Kidney (tissue), 14 donors: ENCODE data around the gene ANO2. TPM values are rescaled to one million over a fixed set of nuclear protein-coding genes. Genes with fewer than 3 reads are reported as not detected.
A peak's percentile ranks its signal among the peaks of the same experiment; 100 is the strongest.

Experiments
- DNase-seq, 5 donors: peaks; one replicate each; pipeline ENCODE4 v3.0.0-alpha.2; 2013 to 2020
- FAIRE-seq: peaks from 2 replicates; lab custom pipeline; 2012; peaks lifted over from hg19 to GRCh38; lab: Jason Lieb, UNC
- H3K27ac ChIP-seq, 2 donors: one replicate each; pipeline ENCODE4 v1.7.0; 2013; ENCODE audit warnings: low read depth in 2 of 2, low read length in 2 of 2, inconsistent platforms in 1 of 2
- H3K27me3 ChIP-seq: one replicate; pipeline ENCODE4 v1.7.1; 2013; ENCODE audit warnings: low read length, inconsistent platforms; ENCODE audit not compliant: control insufficient read depth, insufficient read depth
- H3K36me3 ChIP-seq, 3 donors: one replicate each; pipeline versions ENCODE4 v1.7.0 to v1.7.1; 2013; ENCODE audit warnings: low read length in 3 of 3, control low read depth in 1 of 3, inconsistent platforms in 1 of 3; ENCODE audit not compliant: insufficient read depth in 3 of 3, control insufficient read depth in 2 of 3
- H3K4me1 ChIP-seq, 3 donors: one replicate each; pipeline versions ENCODE4 v1.7.0 to v1.7.1; 2013; ENCODE audit warnings: low read length in 3 of 3, inconsistent platforms in 1 of 3, low read depth in 1 of 3; ENCODE audit not compliant: control insufficient read depth in 2 of 3, insufficient read depth in 2 of 3
- H3K4me3 ChIP-seq, 3 donors: one replicate each; pipeline versions ENCODE4 v1.7.0 to v1.8.1; 2013; ENCODE audit warnings: low read length in 3 of 3, control low read depth in 1 of 3, inconsistent platforms in 1 of 3
- H3K9ac ChIP-seq, 3 donors: one replicate each; pipeline versions ENCODE4 v1.7.0 to v1.7.1; 2013; ENCODE audit warnings: low read length in 3 of 3, control low read depth in 1 of 3, inconsistent platforms in 1 of 3
- H3K9me3 ChIP-seq, 3 donors: one replicate each; pipeline versions ENCODE4 v1.7.0 to v1.7.1; 2013; ENCODE audit warnings: low read length in 3 of 3, control low read depth in 1 of 3, inconsistent platforms in 1 of 3; ENCODE audit not compliant: control insufficient read depth in 2 of 3, insufficient read depth in 1 of 3
- CTCF ChIP-seq: IDR thresholded peaks from 3 replicates; pipeline ENCODE4 v1.5.1; 2012; ENCODE audit warnings: mild to moderate bottlenecking, moderate library complexity, borderline replicate concordance; ENCODE audit not compliant: insufficient read depth; ENCODE audit errors: extremely low read depth
- intact Hi-C: fragments of 100-400 bp; cut with DNase I; formaldehyde crosslinking; loops from one replicate; pipeline ENCODE4 v1.11.1; 2022
- polyA plus RNA-seq: library from polyadenylated mRNA; stranded (reverse); fragments of 350-450 nt; fragmentation: Illumina TruSeq; extraction: RNeasy Lipid Tissue Mini Kit (QIAGEN cat#74804); gene quantifications from one replicate; pipeline ENCODE4 v1.2.3, GENCODE V29; 2014; ENCODE audit warnings: low read depth, low replicate concordance; ENCODE audit not compliant: insufficient read depth
- total RNA-seq: library from RNA; stranded (reverse); fragmentation: NEBNext Ultra II Directional; extraction: Animal tissue kit (Norgen Biotek cat#: 25700); gene quantifications from one replicate; pipeline ENCODE4 v1.2.1, GENCODE V29; 2021
- donor health status: control.
- donor health status: control.
- donor health status: control.
- donor health status: control.
- donor health status: control.
- donor health status: DM: yes; HTN: yes; CAD: no.
- donor health status: Normal renal cell carcinoma (clear cell type).

Gene ANO2
- total and polyA plus RNA-seq, 2 donors from 2014 or later: 0.34 to 4.4 TPM

- Histone ChIP-seq H3K4me1 (no peaks in the 10 kb centered on the region), H3K9me3 (no peaks in the 10 kb centered on the region), H3K36me3 (no peaks in the 10 kb centered on the region), H3K4me3 (no peak overlapping the region), H3K27me3 (no peaks in the 10 kb centered on the region), H3K27ac (no peak overlapping the region), H3K9ac (no peak overlapping the region)
- intact Hi-C loops: no loop called here
- no peak for FAIRE-seq
- TF ChIP-seq CTCF: no peak
- DNase-seq: no peak
These were observed 314.3 kb downstream of the ANO2 start for GRCh38 chr12:5630726-5631125.

- FAIRE-seq (no peak), DNase-seq (no peak)
- no peak for TF ChIP-seq CTCF
- Histone ChIP-seq H3K9ac (no peak overlapping the region), H3K27ac (no peak overlapping the region), H3K36me3 (no peaks in the 10 kb centered on the region), H3K4me3 (no peak overlapping the region), H3K4me1 (no peaks in the 10 kb centered on the region), H3K9me3 (no peaks in the 10 kb centered on the region), H3K27me3 (no peaks in the 10 kb centered on the region)
- intact Hi-C loops: no loop called here
These were observed 316.6 kb downstream of the ANO2 start for GRCh38 chr12:5628501-5628900.

DNA sequence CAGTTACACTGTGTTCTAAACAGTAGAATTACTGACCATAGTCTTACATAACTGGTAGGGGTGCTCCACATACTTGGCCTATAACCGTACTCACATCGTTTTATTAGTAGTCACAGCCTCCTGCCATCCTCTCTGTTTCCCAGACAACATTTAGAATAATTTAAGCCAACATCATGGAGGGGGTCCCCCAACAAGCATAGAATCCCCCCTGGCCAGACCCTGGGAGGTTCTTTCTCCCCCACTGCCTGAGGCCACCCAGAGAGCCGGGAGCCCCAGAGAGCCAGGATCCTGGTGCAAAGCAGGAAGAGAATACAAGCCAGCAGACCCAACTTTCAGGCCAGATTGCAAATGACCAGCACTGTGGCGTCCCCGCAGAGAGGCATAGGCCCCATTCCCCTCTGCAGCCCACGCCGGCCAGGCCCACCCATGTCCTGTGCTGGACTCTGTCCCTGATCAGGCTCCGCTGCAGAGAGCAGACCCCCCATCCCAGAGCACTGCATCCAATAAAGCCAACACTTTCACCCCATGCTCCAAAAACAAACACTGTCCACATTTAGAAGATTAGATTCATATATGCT lies 317.9 kb downstream of the ANO2 start:
- no peak for TF ChIP-seq CTCF
- Histone ChIP-seq H3K27me3 (no peaks in the 10 kb centered on the region), H3K4me3 (no peak overlapping the region), H3K27ac (no peak overlapping the region), H3K9me3 (no peaks in the 10 kb centered on the region), H3K9ac (no peak overlapping the region), H3K4me1 (no peaks in the 10 kb centered on the region), H3K36me3 (no peaks in the 10 kb centered on the region)
- intact Hi-C loops: no loop called here
- FAIRE-seq (no peak), DNase-seq (no peak)

GRCh38 chr12:5626151-5626550 lies 318.9 kb downstream of the ANO2 start:
- peak overlapping the region in 1 of 2 donors; percentile 28 for H3K27ac ChIP-seq
- intact Hi-C loops: no loop called here
- no peaks in the 10 kb centered on the region for H3K36me3 ChIP-seq
- H3K4me3 ChIP-seq: no peak overlapping the region
- no peaks in the 10 kb centered on the region for H3K9me3 ChIP-seq
- no peak for DNase-seq
- H3K27me3 ChIP-seq: no peaks in the 10 kb centered on the region
- no peak for TF ChIP-seq CTCF
- no peak for FAIRE-seq
- H3K9ac ChIP-seq: no peak overlapping the region
- H3K4me1 ChIP-seq: no peaks in the 10 kb centered on the region
